Measurements from ENCODE around the gene SECISBP2. TPM values are rescaled to one million over a fixed set of nuclear protein-coding genes. Genes with fewer than 3 reads are reported as not detected.

SECISBP2 gene
- total RNA-seq, 1 experiment from 2014 or later: 51.6 TPM

DNA sequence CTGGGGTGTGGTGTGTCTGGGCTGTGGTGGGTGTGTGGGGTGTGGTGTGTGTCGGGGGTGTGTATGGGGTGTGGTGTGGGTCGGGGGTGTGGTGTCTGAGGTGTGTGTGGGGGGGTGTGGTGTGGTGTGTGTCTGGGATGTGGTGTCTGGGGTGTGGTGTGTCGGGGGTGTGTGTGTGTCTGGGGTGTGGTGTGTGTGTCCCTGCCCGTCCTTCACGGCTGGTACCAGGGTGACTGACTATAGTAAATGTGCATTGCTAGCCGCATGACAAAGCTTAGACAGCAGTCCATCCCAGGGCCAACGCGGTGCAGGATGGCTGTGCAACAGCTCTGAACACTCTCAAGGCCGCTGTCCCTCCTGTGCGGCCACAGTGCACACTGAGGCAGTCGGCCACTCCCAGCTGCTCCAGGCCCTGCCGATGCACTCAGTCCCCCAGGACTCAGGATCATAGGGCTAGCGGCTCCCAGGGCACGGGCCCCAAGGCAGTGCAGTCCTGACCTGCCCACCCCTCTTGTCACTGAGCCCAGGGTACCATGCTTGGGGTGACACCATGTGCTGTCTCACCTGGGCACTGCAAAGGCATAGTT lies 54.0 kb downstream of the SECISBP2 start:
- peak; percentile 67 for DNase-seq
- Histone ChIP-seq H3K36me3 (replicated peaks; ENCODE audit: control insufficient read depth, insufficient read depth, low read length) (peaks cover 1% of the 10 kb centered on the region), H3K27me3 (ENCODE audit: control insufficient read depth, insufficient read depth, low read length) (no peaks in the 10 kb centered on the region), H3K4me3 (ENCODE audit: insufficient read depth, low read depth, low read length) (no peak overlapping the region)

DNA sequence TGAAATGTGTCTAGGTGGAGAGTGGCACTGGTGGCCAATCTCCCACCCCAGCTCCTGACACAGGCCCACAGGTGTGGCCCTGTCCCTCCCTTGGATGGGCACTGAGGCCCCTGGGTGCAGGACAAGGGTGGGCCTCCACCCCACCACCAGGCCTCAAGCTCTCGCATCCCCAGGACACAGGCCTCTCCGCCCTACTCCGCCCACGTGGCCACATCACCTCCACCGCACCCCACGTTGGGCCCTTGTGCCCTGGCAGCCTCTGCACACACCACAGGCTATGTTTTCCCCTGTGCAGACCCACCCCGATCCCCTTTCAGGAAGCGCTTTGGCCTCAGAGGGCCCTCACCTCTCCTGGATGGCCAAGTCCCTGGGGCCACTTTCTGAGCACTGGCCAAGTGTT lies 54.7 kb downstream of the SECISBP2 start:
- peaks cover 1% of the 10 kb centered on the region for H3K36me3 ChIP-seq (replicated peaks; ENCODE audit: control insufficient read depth, insufficient read depth, low read length)
- no peak overlapping the region for H3K4me3 ChIP-seq (ENCODE audit: insufficient read depth, low read depth, low read length)
- no peaks in the 10 kb centered on the region for H3K27me3 ChIP-seq (ENCODE audit: control insufficient read depth, insufficient read depth, low read length)
- DNase-seq: peak; percentile 54

DNA sequence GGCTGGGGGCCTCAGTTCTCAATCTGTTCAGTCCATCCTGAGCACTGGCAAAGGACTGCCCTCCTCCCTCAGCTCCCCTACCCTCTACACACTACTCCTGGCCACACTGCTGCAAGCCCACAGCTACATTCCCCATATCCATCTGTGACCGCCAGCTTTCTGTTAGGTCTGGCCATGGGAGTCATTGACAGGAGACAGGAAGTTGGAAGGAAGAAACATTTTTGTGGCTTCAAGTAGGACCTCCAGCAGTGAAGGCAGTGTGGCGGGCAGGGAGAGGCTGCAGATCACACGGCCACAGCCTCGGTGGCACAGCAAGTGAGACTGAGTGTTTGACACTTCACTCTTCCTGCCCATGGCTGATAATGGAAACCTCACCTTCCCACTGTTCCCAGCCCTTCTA lies 55.9 kb downstream of the SECISBP2 start:
- H3K4me3 ChIP-seq (ENCODE audit: insufficient read depth, low read depth, low read length): no peak overlapping the region
- peaks cover 8% of the 10 kb centered on the region for H3K36me3 ChIP-seq (replicated peaks; ENCODE audit: control insufficient read depth, insufficient read depth, low read length)
- no peak for DNase-seq
- H3K27me3 ChIP-seq (ENCODE audit: control insufficient read depth, insufficient read depth, low read length): no peaks in the 10 kb centered on the region

DNA sequence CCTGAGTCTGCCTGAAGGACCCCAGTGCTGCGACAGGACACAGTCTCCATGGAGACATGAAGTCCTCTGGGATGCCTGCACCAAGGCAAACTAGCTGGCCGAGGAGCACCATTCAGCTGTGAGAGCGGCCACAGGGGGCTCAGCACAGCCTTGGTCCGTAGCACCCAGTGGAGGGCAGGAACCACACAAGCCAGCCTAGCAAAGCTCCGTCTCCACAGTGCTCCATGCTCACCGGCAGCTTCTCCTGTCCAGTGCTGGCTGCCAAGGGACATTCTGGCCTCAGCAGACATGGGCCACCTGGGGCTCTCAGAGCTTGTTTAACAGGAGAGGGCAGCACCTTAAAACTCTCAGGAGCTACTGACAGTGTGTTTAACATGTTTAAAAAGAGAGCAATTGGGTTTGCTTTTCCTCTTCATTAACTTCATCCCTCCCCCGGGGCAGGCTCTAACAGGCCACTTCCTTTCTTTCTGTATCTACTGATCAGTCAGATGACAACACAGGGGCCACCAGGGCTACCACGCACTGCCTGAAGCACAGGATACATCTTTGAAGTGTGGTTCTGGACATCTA lies 57.0 kb downstream of the SECISBP2 start:
- DNase-seq: no peak
- H3K36me3 ChIP-seq (replicated peaks; ENCODE audit: control insufficient read depth, insufficient read depth, low read length): peaks cover 10% of the 10 kb centered on the region
- no peak overlapping the region for H3K4me3 ChIP-seq (ENCODE audit: insufficient read depth, low read depth, low read length)
- no peaks in the 10 kb centered on the region for H3K27me3 ChIP-seq (ENCODE audit: control insufficient read depth, insufficient read depth, low read length)

DNA sequence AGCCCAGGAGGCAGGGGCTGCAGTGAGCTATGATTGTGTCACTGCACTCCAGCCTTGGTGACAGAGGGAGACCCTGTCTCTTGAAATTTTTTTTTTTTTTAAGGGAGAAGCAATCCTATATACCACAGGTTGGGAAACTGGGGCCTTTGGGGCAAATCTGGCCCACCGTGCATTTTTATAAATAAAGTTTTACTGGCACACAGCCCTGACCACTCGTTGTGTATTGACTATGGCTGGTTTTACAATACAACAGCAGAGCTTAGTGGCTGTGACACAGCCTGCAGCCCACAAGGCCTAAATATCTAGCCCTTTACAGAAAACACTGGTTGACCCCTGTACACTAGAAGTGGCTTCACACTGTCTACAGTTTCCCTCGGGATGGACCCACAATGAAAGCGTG lies 58.0 kb downstream of the SECISBP2 start:
- DNase-seq: no peak
- H3K27me3 ChIP-seq (ENCODE audit: control insufficient read depth, insufficient read depth, low read length): no peaks in the 10 kb centered on the region
- H3K36me3 ChIP-seq (replicated peaks; ENCODE audit: control insufficient read depth, insufficient read depth, low read length): peaks cover 10% of the 10 kb centered on the region
- no peak overlapping the region for H3K4me3 ChIP-seq (ENCODE audit: insufficient read depth, low read depth, low read length)

DNA sequence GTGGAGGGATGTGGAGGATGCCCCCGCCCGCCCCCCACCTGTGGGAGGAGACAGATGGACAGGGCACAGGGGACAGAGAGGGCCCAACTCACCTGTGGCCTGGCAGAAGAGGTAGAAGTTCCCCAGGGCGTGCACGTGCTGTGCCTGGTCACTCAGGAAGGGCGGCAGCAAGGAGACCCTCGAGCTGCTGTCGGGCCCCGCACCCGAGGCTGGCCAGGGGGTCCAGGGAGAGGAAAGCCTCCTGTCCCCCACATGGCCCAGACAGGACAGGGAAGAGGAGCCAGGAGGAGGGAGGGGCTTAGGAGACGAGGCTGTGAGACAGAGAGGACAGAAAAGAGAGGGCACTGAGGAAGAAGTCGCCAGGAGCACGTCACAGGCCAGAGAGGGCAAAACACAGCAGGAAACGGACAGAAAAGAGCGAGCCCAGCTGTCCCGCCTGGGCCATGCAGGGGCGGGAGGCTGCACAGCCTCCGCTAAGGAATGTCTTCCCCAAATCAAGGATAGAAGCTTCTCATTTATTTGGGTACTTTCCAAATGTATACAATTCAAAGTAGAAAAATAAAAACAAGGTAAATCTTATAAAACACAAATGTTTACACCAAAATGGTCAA lies 58.5 kb downstream of the SECISBP2 start:
- DNase-seq: no peak
- Histone ChIP-seq H3K27me3 (ENCODE audit: control insufficient read depth, insufficient read depth, low read length) (no peaks in the 10 kb centered on the region), H3K36me3 (replicated peaks; ENCODE audit: control insufficient read depth, insufficient read depth, low read length) (peaks cover 10% of the 10 kb centered on the region), H3K4me3 (ENCODE audit: insufficient read depth, low read depth, low read length) (no peak overlapping the region)

DNA sequence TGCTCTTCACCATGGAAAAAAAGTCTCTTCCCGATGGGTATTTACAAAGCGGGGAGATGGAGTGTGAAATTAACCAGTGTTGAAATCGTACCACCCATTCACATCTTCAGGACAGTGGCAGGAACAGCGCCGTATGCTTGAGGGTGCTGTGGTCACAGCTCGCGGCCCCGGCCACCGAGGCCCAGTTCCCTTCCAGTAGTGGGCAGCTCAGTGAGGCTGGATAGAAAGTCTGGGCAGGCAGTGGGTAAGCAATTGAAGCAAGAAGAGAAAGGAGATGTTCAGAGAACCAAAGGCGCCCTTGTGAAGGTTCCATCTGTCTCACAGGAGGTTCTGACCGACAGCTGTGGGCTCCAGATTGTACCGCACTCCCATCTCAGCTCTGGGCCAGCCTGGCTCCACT lies 59.1 kb downstream of the SECISBP2 start:
- DNase-seq: no peak
- H3K27me3 ChIP-seq (ENCODE audit: control insufficient read depth, insufficient read depth, low read length): no peaks in the 10 kb centered on the region
- no peak overlapping the region for H3K4me3 ChIP-seq (ENCODE audit: insufficient read depth, low read depth, low read length)
- peaks cover 10% of the 10 kb centered on the region for H3K36me3 ChIP-seq (replicated peaks; ENCODE audit: control insufficient read depth, insufficient read depth, low read length)

DNA sequence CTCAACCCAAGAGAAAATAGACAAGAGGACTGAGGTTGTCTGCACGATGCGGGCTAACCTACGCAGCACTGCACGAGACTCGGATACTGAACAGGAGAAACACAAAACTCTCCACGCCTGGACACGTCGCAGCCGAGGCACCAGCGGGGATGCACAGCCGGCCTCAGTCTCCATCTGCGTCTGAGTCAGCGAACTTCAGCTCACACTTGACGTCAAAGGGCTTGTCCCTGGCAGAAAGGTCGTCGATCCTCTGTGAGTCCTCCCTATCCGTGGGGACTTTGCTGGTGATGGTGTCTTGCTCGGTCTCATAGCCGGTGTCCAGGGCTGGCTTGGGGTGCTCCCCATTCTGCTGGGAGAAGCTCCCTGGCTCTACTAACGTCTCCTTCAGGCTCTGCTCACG lies 60.2 kb downstream of the SECISBP2 start:
- Histone ChIP-seq H3K4me3 (ENCODE audit: insufficient read depth, low read depth, low read length) (no peak overlapping the region), H3K27me3 (ENCODE audit: control insufficient read depth, insufficient read depth, low read length) (no peaks in the 10 kb centered on the region), H3K36me3 (replicated peaks; ENCODE audit: control insufficient read depth, insufficient read depth, low read length) (peaks cover 12% of the 10 kb centered on the region)
- no peak for DNase-seq

DNA sequence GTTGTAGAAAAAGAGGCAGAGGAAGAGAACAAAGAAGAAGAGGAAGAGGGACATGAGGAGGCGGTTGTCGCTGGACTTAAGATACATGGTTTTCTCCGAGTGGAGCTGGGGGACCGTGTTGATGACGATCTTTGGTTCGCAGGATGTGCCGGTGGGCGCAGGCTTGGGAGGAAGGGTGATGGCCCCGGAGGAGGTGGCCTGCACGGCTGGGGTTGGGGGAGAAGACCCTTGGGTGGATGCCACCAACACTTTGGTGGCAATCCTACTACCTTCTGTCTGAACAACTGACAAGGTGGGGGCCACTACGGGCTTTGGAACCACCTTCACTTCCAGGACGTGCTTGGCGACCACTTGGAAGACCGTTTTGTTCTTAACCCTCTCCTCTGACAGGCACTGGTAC lies 60.7 kb downstream of the SECISBP2 start:
- DNase-seq: no peak

DNA sequence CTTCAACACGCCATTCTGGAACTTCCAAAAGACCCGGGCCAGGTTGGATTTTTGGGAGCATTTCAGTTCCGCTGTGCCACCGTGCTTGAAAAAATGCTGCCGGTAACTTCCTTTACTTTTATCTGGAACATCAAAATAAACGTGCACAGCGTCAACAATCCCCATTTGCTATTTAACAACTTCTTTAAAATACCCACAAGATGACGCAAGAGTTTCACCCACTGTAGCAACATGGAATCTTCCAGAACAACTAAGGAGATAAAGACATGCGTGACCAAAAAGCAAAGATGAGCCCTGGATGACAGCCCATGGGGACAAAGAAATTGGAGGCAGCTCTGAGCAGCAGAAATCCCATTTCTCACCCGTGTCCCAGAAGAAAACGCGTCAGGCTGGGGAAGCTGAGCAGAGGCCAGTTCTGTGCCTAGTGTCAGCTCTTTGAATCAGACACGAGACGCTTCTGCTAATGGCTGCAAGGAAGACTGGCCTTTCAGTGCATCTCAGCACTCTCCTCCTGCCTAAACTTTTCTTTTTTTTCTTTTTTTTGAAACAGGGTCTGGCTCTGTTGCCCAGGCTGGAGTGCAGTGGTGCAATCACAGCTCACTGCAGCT lies 61.3 kb downstream of the SECISBP2 start:
- peaks cover 12% of the 10 kb centered on the region for H3K36me3 ChIP-seq (replicated peaks; ENCODE audit: control insufficient read depth, insufficient read depth, low read length)
- H3K27me3 ChIP-seq (ENCODE audit: control insufficient read depth, insufficient read depth, low read length): no peaks in the 10 kb centered on the region
- DNase-seq: no peak
- no peak overlapping the region for H3K4me3 ChIP-seq (ENCODE audit: insufficient read depth, low read depth, low read length)

More for the DNA sequence above, 60.7 kb downstream of the SECISBP2 start:
- H3K36me3 ChIP-seq (replicated peaks; ENCODE audit: control insufficient read depth, insufficient read depth, low read length): peaks cover 12% of the 10 kb centered on the region
- H3K4me3 ChIP-seq (ENCODE audit: insufficient read depth, low read depth, low read length): no peak overlapping the region
- no peaks in the 10 kb centered on the region for H3K27me3 ChIP-seq (ENCODE audit: control insufficient read depth, insufficient read depth, low read length)

DNA sequence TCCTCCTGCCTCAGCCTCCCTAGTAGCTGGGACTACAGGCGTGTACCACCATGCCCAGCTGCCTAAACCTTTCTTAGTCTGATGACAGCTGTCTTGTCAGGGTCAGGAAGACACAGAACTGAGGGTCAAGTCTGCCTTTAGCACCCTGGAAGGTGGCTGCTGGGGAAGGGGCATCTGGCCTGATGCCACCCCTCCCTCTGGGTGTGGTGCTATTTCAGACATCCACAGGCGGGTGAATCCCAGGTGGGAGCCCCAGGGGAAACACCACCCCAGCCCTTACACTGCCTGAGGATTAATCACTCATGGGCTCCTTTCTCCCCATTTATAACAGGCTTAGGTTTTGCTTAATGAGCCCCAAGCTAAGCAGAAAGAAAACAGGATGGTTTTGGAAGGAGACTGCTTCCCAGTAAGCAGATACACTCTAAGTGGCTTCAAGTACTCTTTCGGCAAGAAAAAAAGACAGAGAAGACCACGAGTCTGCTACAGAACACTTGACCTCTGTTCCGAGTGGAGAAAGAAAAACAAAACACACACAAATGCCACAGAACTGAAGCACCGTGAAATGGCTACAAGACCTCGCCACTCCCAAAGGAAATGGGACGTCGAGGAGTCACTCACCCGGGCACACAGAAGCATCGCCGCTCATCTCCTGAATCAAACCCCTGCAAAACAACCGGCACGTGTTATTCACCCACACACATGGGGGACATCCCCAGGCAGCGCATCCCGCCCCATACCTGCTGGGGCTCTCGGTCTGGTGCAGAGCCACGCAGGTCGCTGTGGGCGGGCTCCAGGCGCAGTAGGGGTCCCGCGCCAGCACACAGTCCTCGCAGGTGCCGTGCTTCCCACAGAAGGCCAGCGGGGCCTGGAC lies 62.4 kb downstream of the SECISBP2 start:
- Histone ChIP-seq H3K27me3 (ENCODE audit: control insufficient read depth, insufficient read depth, low read length) (no peaks in the 10 kb centered on the region), H3K4me3 (ENCODE audit: insufficient read depth, low read depth, low read length) (no peak overlapping the region), H3K36me3 (replicated peaks; ENCODE audit: control insufficient read depth, insufficient read depth, low read length) (peaks cover 13% of the 10 kb centered on the region)
- peak; percentile 48 for DNase-seq

DNA sequence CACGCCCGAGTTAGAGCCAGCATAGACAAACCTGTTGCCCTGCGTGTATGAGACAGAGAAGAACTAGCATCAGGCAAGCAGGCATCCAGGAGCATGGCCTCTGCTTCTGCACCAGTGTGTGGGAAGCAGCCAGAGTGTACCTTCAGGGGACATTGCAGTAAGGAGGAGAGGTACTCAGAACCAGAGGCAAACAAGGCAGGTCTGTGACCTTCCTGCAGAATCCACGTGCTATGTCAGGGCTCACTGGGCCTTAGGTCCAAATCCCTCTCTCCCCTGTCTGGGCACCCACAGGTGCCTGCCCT lies 63.0 kb downstream of the SECISBP2 start:
- H3K4me3 ChIP-seq (ENCODE audit: insufficient read depth, low read depth, low read length): no peak overlapping the region
- no peaks in the 10 kb centered on the region for H3K27me3 ChIP-seq (ENCODE audit: control insufficient read depth, insufficient read depth, low read length)
- H3K36me3 ChIP-seq (replicated peaks; ENCODE audit: control insufficient read depth, insufficient read depth, low read length): peaks cover 13% of the 10 kb centered on the region
- no peak for DNase-seq

DNA sequence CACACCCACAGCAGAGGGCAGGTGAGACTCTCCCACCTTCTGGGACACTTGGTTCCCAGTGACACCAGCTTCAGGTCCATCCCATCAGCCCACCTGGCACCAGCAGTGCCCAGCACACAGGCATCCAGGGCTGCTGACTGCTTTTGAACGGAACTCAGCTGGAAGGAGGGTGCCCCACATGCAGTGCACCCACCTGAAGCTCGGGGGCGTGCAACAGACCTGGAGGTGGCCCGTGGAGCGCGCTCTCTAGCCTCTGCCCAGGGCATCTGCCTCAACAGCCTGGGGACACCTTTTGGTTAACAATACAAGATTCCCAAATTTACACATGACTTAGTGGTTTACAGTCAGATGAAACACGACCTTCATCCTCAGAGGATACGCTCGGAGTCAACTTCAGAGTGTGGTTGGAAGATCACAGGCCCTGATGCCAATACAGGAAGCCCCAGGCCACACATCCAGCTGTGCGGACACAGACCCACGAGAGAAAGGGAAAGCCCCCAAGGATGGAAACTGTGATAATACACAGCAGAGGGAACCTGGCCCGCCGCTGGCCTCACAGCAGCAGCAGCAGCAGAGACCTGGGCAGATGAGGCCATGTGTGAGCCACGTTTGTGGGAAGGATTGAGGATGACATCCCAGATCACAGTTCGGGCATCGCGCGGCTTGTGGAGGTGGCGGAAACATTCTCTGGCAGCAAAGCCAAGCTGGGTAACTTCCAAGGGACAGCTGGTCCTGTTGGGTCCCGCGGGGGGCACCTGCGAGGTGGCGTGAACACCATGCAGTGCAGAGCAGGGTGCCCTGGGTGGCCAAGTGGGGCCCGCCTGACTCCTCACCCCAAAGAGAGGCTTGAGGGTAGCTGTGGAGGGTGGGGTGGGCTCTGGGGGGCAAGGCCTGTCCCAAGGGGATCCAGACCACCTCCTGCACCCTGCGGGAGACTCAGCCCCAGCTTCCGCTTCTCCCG lies 64.0 kb downstream of the SECISBP2 start:
- no peak overlapping the region for H3K4me3 ChIP-seq (ENCODE audit: insufficient read depth, low read depth, low read length)
- peaks cover 16% of the 10 kb centered on the region for H3K36me3 ChIP-seq (replicated peaks; ENCODE audit: control insufficient read depth, insufficient read depth, low read length)
- H3K27me3 ChIP-seq (ENCODE audit: control insufficient read depth, insufficient read depth, low read length): no peaks in the 10 kb centered on the region
- peak; percentile 57 for DNase-seq

Data from H7 (cell line).